Measurements from ENCODE around the gene SPRED2.

DNA sequence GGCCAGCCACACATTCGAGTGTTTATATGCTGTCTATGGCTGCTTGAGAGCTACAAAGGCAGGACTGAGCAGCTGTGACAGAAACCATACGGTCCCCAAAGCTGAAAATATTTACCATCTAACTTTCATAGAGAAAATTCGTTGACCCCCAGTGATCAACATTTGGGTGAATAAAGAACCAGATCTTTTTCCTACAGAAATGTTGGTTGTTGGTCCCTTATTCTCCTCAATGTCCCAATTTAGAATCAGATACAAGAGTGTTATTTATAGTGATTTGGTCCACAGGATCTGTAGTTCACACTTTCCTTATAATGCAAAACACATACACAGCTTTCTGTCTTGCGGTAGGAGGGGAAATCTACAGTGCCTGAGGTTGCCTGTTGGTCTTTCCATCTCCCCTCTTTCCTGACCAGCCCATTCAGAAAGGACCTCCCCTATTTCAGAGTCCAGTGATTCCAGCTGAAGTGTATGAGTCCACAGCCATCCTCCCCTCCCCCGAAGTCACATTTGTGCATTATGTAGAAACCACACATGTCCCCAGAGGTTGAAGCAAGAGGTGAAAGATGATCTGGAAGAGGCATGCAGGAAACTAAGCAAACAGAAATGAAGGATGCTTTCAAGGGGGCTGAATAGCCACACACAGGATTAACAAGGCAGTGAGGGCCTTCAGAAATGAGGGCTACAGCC lies 61.9 kb downstream of the SPRED2 start:
- no peak for TF ChIP-seq BHLHE40 (IDR thresholded peaks at IDR 0.05; ENCODE audit: low read depth, low read length)
- TF ChIP-seq, protein P1, sequence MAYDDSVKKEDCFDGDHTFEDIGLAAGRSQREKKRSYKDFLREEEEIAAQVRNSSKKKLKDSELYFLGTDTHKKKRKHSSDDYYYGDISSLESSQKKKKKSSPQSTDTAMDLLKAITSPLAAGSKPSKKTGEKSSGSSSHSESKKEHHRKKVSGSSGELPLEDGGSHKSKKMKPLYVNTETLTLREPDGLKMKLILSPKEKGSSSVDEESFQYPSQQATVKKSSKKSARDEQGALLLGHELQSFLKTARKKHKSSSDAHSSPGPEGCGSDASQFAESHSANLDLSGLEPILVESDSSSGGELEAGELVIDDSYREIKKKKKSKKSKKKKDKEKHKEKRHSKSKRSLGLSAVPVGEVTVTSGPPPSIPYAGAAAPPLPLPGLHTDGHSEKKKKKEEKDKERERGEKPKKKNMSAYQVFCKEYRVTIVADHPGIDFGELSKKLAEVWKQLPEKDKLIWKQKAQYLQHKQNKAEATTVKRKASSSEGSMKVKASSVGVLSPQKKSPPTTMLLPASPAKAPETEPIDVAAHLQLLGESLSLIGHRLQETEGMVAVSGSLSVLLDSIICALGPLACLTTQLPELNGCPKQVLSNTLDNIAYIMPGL (CRISPR knock-in tag; IDR thresholded peaks at IDR 0.05; ENCODE audit: borderline replicate concordance) = no peak
- TF ChIP-seq POLR2A (IDR thresholded peaks at IDR 0.05; ENCODE audit: low read length) = no peak
- no peak for TF ChIP-seq MAFK (IDR thresholded peaks at IDR 0.05; ENCODE audit: partially characterized antibody)
- TF ChIP-seq, protein P2, sequence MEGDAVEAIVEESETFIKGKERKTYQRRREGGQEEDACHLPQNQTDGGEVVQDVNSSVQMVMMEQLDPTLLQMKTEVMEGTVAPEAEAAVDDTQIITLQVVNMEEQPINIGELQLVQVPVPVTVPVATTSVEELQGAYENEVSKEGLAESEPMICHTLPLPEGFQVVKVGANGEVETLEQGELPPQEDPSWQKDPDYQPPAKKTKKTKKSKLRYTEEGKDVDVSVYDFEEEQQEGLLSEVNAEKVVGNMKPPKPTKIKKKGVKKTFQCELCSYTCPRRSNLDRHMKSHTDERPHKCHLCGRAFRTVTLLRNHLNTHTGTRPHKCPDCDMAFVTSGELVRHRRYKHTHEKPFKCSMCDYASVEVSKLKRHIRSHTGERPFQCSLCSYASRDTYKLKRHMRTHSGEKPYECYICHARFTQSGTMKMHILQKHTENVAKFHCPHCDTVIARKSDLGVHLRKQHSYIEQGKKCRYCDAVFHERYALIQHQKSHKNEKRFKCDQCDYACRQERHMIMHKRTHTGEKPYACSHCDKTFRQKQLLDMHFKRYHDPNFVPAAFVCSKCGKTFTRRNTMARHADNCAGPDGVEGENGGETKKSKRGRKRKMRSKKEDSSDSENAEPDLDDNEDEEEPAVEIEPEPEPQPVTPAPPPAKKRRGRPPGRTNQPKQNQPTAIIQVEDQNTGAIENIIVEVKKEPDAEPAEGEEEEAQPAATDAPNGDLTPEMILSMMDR (IDR thresholded peaks at IDR 0.05) = no peak
- no peak for TF ChIP-seq RAD21 (conservative IDR thresholded peaks at IDR 0.05 in 1 of 2, IDR thresholded peaks at IDR 0.05 in 1 of 2)
- no peak for TF ChIP-seq CHD2 (IDR thresholded peaks at IDR 0.05; ENCODE audit: low read length, partially characterized antibody)
- TF ChIP-seq, protein P3, sequence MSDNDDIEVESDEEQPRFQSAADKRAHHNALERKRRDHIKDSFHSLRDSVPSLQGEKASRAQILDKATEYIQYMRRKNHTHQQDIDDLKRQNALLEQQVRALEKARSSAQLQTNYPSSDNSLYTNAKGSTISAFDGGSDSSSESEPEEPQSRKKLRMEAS (IDR thresholded peaks at IDR 0.05) = no peak
- TF ChIP-seq, protein P4, sequence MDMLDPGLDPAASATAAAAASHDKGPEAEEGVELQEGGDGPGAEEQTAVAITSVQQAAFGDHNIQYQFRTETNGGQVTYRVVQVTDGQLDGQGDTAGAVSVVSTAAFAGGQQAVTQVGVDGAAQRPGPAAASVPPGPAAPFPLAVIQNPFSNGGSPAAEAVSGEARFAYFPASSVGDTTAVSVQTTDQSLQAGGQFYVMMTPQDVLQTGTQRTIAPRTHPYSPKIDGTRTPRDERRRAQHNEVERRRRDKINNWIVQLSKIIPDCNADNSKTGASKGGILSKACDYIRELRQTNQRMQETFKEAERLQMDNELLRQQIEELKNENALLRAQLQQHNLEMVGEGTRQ (IDR thresholded peaks at IDR 0.05) = no peak
- no peak for TF ChIP-seq SREBF2 (IDR thresholded peaks at IDR 0.05)
